GM18870 (cell line): ENCODE results near the gene PCDH9.
A peak's percentile ranks its signal among the peaks of the same experiment; 100 is the strongest.
"Not testable (repeated sequence)": the region's sequence is repeated elsewhere in the genome, so short reads cannot be mapped to it uniquely, and the experiment has no call there.

Experiments used
- ATAC-seq: cut with Tn5 transposase; IDR thresholded peaks from one replicate; pipeline ENCODE4 v1.9.1; 2021; ENCODE audit warnings: moderate library complexity; ENCODE audit not compliant: unreplicated experiment

Gene PCDH9

GRCh38 chr13:66926851-66927524, 303.1 kb downstream of the PCDH9 start:
- no peak for ATAC-seq

- ATAC-seq = no peak
Measured at GRCh38 chr13:66926200-66926850, 303.8 kb downstream of the PCDH9 start.

GRCh38 chr13:66922444-66922843, 307.7 kb downstream of the PCDH9 start:
- ATAC-seq = no peak

GRCh38 chr13:66921437-66921836, 308.7 kb downstream of the PCDH9 start:
- ATAC-seq = no peak

- no peak for ATAC-seq
Measured at GRCh38 chr13:66915596-66916185, 314.4 kb downstream of the PCDH9 start.

GRCh38 chr13:66914155-66914554, 316.0 kb downstream of the PCDH9 start:
- no peak for ATAC-seq

- ATAC-seq = no peak
Measured at GRCh38 chr13:66911411-66911939, 318.7 kb downstream of the PCDH9 start.

GRCh38 chr13:66899955-66900354, 330.2 kb downstream of the PCDH9 start:
- ATAC-seq = no peak

- no peak for ATAC-seq
Measured at GRCh38 chr13:66896933-66897332, 333.2 kb downstream of the PCDH9 start.

GRCh38 chr13:66895780-66896179, 334.4 kb downstream of the PCDH9 start:
- ATAC-seq = no peak

GRCh38 chr13:66895320-66895719, 334.8 kb downstream of the PCDH9 start:
- ATAC-seq = no peak

- no peak for ATAC-seq
Measured at GRCh38 chr13:66888698-66889097, 341.4 kb downstream of the PCDH9 start.

- peak; percentile 76 for ATAC-seq
Measured at GRCh38 chr13:66887088-66887487, 343.0 kb downstream of the PCDH9 start.

- ATAC-seq = no peak
Measured at GRCh38 chr13:66886264-66886663, 343.9 kb downstream of the PCDH9 start.

GRCh38 chr13:66881170-66881569, 349.0 kb downstream of the PCDH9 start:
- ATAC-seq = not testable (repeated sequence)

- no peak for ATAC-seq
Measured at GRCh38 chr13:66879988-66880387, 350.1 kb downstream of the PCDH9 start.

- no peak for ATAC-seq
Measured at GRCh38 chr13:66875264-66875663, 354.9 kb downstream of the PCDH9 start.

- no peak for ATAC-seq
Measured at GRCh38 chr13:66864627-66865026, 365.5 kb downstream of the PCDH9 start.

GRCh38 chr13:66860878-66861417, 369.2 kb downstream of the PCDH9 start:
- ATAC-seq = no peak

- no peak for ATAC-seq
Measured at GRCh38 chr13:66859934-66860877, 369.9 kb downstream of the PCDH9 start.

GRCh38 chr13:66859078-66859477, 371.1 kb downstream of the PCDH9 start:
- ATAC-seq = no peak
